Astrocyte of the cerebellum (primary cell): ENCODE results near the gene ST6GALNAC5.

Experiments used
- DNase-seq: peaks from one replicate; pipeline ENCODE4 v3.0.0-alpha.2; 2011; ENCODE audit warnings: low read depth
- H3K4me3 ChIP-seq: 2 replicates; pipeline ENCODE4 v1.5.1; 2011; ENCODE audit warnings: mild to moderate bottlenecking, low read depth, low read length, moderate library complexity
- in situ Hi-C: cut with HindIII; loops from 2 replicates; pipeline ENCODE4 v1.10.0; 2017; ENCODE audit warnings: low sequenced_read_pairs
- TF ChIP-seq, protein P1 (sequence below): IDR thresholded peaks from 2 replicates; pipeline ENCODE4 v1.5.1; 2012; ENCODE audit warnings: low read length, low read depth, moderate library complexity, mild to moderate bottlenecking; ENCODE audit errors: missing control alignments

The ST6GALNAC5 gene

DNA sequence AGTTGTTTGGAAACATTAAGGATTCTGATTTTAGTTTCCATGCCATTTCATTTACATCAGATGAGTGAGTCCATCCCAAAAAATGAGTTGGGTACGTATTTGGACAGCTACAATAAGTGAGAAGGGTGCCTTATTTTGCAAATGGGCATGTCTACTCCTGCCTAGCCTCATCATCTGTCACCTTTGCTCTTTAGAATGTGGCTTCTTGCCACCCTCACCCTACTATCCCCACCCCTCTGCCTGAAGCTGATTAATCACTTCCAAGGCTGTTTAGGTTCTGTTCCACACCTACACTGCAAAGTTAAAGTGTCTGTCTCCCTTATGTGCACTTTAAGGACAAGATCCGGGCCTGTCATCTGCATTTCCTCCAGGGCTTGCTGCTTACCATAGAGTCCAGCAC lies 61.2 kb downstream of the ST6GALNAC5 start:
- in situ Hi-C loops: no loop called here
- no peak for DNase-seq
- TF ChIP-seq, protein P1, sequence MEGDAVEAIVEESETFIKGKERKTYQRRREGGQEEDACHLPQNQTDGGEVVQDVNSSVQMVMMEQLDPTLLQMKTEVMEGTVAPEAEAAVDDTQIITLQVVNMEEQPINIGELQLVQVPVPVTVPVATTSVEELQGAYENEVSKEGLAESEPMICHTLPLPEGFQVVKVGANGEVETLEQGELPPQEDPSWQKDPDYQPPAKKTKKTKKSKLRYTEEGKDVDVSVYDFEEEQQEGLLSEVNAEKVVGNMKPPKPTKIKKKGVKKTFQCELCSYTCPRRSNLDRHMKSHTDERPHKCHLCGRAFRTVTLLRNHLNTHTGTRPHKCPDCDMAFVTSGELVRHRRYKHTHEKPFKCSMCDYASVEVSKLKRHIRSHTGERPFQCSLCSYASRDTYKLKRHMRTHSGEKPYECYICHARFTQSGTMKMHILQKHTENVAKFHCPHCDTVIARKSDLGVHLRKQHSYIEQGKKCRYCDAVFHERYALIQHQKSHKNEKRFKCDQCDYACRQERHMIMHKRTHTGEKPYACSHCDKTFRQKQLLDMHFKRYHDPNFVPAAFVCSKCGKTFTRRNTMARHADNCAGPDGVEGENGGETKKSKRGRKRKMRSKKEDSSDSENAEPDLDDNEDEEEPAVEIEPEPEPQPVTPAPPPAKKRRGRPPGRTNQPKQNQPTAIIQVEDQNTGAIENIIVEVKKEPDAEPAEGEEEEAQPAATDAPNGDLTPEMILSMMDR: no peak
- H3K4me3 ChIP-seq: no peak overlapping the region

DNA sequence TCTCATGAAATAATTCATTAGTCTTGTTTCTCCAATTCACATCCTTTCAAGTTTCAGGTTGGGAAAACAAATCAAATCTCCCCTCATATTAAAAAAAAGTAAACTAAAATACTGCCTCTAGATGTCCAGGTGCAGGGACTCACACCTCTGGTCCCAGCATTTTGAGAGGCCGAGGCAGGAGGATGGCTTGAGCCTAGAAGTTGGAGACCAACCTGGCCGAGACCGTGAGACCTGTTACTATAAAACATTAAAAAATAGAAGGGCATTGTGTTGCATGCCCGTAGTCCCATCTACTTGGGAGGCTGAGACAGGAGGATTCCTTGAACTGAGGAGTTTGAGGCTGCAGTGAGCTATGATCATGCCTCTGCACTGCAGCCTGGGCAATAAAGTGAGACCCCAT lies 61.9 kb downstream of the ST6GALNAC5 start:
- TF ChIP-seq, protein P1: no peak
- DNase-seq: no peak
- in situ Hi-C loops: no loop called here
- no peak overlapping the region for H3K4me3 ChIP-seq

DNA sequence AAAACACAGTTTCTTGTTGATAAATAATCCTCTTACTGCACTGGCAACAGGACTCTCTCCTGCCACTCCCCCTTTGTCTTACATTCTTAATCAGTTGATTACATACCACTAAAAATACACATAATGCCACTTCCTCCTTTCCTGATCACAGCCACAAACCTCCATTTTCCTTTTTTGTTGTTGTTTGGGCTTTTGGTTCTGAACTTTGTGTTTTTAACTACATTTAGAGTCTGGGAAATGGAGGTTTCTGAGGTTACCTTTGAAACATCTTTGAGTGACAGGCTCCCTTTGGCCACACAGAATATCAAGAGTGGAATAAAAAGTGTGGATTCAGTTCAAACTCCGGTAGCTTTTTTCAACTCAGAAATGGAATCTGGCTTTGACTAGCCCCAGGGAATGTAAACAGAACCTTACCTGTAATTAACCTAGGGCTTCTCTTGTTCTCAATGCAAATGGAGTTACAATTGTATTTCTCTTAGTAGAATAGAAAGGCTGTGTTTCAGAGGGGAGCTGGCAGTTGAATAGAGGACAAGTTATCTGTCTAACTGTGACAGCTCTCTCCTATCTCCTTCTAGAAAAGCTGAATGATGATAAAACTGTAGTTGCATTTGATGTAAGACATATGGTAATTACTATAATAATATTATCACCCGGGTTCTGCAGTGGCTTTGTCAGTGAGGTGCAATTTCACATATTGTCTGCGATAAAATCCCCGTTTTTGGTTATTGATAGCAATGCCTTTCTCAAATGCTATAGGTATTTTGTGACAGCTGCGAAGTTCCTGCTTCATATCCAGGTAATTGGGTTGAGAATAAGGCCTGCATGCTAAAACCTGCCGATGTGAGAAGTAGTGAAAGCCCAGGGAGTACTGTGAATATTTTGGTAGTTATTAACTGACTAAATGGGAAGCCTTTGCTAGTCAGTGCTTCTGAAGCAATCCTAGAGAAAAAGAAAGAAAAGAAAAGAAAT lies 66.9 kb downstream of the ST6GALNAC5 start:
- no peak overlapping the region for H3K4me3 ChIP-seq
- in situ Hi-C loops: no loop called here
- DNase-seq: no peak
- TF ChIP-seq, protein P1: no peak

DNA sequence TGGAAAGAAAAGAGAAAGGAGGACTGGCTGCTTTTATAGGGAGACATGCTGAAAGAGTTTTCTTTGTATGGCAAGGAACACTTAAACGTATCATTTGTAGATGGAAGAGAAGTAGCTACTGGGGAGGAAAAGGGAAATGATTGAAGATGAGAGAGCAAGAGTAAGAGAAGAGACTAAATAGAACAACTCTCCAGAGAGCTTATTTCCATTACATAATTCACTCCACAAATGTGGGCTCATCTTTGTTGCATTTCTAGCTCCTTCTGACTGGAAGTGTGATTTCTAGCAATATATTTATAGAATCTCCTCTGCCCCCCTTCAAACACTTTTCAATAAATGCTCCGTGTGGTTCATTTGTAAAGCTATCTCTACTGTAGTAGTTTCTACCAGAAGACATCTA lies 71.0 kb downstream of the ST6GALNAC5 start:
- in situ Hi-C loops: no loop called here
- TF ChIP-seq, protein P1: no peak
- DNase-seq: no peak
- no peak overlapping the region for H3K4me3 ChIP-seq

DNA sequence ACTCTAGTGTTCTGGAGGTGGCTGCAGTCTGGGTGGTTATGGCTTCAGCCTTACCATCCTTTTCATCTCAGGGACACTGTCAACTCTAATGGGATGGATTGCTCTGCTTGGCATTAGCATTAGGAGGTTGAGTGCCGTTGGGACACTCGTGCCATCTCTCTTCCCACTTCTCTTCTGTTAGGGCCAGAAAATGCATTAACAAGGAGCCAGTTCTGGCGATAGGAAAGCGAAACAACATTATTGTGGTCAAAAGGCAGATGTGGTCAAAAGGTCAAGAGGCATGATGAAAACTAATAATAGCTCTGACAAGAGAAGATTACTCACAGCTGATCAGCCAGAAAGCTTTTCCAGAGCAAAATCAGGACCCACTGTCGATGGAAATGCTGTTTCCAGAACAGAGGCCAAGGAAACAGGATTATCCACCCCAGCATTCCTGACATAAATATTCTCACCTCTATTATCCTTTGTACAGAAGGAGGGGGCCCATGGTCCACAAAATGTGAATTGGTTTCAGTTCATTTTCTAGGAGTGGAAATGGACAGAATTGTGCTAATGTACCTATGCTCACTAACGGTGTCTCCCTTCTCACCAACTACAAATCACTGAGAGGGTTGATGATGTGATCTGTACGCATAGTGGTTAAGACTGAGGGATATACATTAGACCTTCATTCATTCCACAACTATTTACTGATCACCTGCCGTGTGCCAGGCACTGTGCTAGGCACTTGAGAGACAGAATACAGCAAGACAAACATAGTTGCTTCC lies 72.0 kb downstream of the ST6GALNAC5 start:
- DNase-seq: peak; percentile 29

DNA sequence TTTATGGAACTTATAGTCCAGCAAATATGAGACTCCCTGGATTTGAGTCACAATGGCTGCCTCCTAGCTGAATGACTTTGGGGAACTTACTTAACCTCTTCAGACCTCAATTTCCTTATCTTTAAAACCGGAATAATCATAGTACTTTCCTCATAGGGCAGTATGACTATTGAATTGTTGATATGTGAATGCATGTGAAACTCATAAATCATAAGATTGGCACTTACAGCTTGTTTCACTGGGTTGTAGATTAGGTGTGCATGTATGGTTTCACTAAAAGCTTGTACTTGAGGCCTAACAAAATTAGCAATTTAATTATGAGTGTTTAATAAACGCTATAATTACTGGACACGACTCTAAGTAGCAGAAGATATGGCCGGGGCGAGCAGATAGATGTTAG lies 72.5 kb downstream of the ST6GALNAC5 start:
- no peak for DNase-seq
- in situ Hi-C loops: no loop called here
- TF ChIP-seq, protein P1: no peak
- no peak overlapping the region for H3K4me3 ChIP-seq

More for the DNA sequence above, 72.0 kb downstream of the ST6GALNAC5 start:
- in situ Hi-C loops: no loop called here
- TF ChIP-seq, protein P1: no peak
- H3K4me3 ChIP-seq: no peak overlapping the region
